RWPE1 (cell line): ENCODE data around the gene TUBB6.

Experiments used
- CTCF ChIA-PET: fragments of 350-600 bp; sonication (Branson Sonifier 250); formaldehyde crosslinking; extraction: SDS; loops from one replicate; lab custom pipeline; 2021; lab: Yijun Ruan, JAX
- POLR2A ChIA-PET: fragments of 400-600 bp; formaldehyde crosslinking; extraction: SDS; loops from one replicate; lab custom pipeline; 2020; ENCODE audit warnings: antibody characterized with exemption; ENCODE audit not compliant: low non-redundant PET; lab: Yijun Ruan, JAX
- DNase-seq: peaks from one replicate; pipeline ENCODE4 v3.0.0; 2012; ENCODE audit warnings: low spot score
- H3K27ac ChIP-seq: fragments of 450-650 bp; 2 replicates; pipeline ENCODE4 v1.5.1; 2017
- TF ChIP-seq, protein P1 (sequence below): fragments of 450-650 bp; conservative IDR thresholded peaks from 2 replicates; pipeline ENCODE4 v1.5.1; 2017; ENCODE audit warnings: low read depth, mild to moderate bottlenecking

TUBB6 gene

DNA sequence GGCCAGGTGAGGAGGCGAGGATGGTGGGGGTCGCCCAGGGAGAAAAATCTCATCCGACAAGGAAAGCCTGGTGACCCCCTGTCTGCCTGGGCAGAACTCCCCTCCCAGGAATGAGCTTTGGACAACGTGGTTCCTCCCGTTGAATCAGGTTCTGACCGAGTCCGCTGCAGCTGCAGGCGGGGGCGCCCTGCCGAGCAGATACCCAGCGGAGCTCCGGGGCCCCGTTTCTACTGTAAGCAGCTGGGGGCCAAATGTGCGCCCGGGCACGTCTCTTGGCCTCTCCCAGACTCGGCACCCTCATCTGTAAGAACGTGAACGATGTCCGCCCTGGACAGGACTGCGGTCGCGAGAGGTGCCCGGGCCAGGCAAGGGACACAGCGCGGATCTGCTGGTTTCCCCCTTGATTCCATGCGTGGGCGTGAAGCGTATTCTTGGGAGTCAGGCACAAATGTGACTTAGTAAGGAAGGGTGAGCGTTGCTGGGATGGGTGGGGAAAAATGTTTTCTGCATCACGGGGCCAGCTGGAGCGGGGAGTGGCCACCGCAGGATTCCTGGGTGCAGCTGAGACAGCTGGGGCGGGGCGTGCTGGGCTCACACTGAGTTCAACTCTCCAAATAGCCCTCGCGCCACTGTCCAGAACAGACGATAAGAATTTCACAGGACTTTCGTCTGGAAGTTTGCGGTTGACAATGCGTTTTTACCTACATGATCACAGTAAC, 20.2 kb upstream of the TUBB6 start:
- POLR2A ChIA-PET, result interaction anchor here (1.0 kb wide), 1 partner anchor 21 kb away, joined by 4 read pairs; no protein-coding TSS in a partner anchor
- TF ChIP-seq, protein P1, sequence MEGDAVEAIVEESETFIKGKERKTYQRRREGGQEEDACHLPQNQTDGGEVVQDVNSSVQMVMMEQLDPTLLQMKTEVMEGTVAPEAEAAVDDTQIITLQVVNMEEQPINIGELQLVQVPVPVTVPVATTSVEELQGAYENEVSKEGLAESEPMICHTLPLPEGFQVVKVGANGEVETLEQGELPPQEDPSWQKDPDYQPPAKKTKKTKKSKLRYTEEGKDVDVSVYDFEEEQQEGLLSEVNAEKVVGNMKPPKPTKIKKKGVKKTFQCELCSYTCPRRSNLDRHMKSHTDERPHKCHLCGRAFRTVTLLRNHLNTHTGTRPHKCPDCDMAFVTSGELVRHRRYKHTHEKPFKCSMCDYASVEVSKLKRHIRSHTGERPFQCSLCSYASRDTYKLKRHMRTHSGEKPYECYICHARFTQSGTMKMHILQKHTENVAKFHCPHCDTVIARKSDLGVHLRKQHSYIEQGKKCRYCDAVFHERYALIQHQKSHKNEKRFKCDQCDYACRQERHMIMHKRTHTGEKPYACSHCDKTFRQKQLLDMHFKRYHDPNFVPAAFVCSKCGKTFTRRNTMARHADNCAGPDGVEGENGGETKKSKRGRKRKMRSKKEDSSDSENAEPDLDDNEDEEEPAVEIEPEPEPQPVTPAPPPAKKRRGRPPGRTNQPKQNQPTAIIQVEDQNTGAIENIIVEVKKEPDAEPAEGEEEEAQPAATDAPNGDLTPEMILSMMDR, result no peak
- CTCF ChIA-PET, result interaction anchor here (1.0 to 3.3 kb wide), 4 partner anchors 8 to 21 kb away, joined by 3 to 26 read pairs (median 4); no protein-coding TSS in a partner anchor

DNA sequence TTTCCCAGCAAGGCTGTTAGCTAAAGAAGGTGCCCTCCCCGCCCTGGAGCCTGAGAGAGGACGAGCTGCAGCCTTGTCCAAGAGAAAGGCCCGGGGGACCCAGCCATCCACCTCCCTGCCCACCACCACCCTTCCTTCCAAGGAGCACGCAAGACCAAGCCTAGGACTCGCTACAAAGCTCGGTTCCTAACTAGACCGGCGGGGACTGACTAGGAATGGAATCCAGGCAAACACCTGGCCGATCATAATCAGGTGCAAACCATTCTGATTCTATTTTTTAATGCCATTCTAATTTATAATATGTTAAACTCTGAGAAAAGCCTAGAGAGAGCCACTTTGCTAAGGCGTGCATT, 19.7 kb upstream of the TUBB6 start:
- ChIA-PET POLR2A (no interaction called here), CTCF (interaction anchor here (1.0 to 3.3 kb wide), 4 partner anchors 8 to 20 kb away, joined by 3 to 26 read pairs (median 4); no protein-coding TSS in a partner anchor)
- peak overlapping the region; percentile 91 for H3K27ac ChIP-seq
- no peak for DNase-seq
- TF ChIP-seq, protein P1, result no peak

More for the DNA sequence above, 20.2 kb upstream of the TUBB6 start:
- H3K27ac ChIP-seq, result peak overlapping the region; percentile 91
- peak; percentile 86 for DNase-seq

DNA sequence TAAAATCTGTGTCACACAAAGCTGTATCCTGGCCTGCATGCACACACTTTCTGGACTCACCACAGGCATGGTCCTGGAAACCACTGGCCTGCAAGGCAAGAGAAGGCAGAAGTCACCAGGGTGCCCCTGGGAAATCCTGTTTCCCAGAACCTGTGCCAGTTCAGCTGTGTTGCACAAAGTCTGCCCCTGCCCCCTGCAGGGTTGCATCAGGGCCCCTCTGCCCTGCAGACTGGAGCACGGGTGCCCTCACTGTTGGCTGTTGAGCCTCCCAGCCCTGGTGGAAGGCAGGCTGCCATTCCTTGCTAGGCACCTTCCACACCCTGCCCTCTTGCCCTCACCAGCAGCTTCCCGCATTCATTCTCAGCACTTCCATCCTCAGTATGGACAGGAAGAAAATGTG, 18.0 kb upstream of the TUBB6 start:
- DNase-seq, result no peak
- peak overlapping the region; percentile 17; the same call in 1 of the 2 replicates for H3K27ac ChIP-seq
- CTCF ChIA-PET, result no interaction called here
- TF ChIP-seq, protein P1, result no peak
- POLR2A ChIA-PET, result no interaction called here

DNA sequence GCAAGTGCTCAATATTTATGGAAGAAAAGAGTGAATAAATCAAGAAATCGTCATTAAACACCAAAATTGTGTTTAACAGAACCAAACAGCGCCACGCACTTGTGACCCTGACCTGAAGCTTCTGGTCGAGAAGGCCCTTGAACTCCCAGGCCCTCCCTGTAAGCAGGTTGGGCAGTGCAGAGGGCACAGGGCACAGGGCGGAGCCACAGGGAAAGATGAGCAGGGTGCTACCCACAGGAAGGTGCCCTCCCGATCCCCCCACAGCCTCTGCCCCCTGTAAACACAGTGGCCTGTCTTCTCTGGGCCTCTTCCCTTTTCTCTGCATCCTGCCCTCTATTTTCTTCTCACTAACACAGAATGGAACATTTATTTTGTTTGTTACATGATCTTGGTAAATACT, 16.9 kb upstream of the TUBB6 start:
- no peak for DNase-seq
- no peak overlapping the region for H3K27ac ChIP-seq
- ChIA-PET POLR2A (no interaction called here), CTCF (no interaction called here)
- TF ChIP-seq, protein P1, result no peak

DNA sequence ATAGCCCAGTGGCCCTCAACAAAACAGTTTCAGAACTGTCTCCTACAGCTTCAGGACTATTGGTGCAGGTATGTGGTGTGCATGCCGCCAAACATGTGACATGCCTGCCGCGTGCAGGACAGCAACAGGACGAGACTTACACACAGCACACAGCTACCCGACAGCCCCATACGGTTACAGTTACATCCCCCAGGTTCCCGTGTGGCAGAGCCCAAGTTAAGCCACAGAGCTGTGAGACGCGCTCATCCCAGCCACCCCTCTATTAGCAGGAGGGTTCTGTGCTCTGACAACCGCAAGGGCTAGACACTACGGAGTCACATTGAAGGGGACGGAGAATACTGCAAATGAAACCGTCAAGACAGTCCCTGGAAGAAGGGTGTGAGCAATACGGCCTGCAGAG, 16.4 kb upstream of the TUBB6 start:
- no peak for DNase-seq
- H3K27ac ChIP-seq, result no peak overlapping the region
- TF ChIP-seq, protein P1, result no peak
- POLR2A ChIA-PET, result no interaction called here
- CTCF ChIA-PET, result no interaction called here

- DNase-seq, result no peak
- TF ChIP-seq, protein P1, result no peak
- ChIA-PET CTCF (no interaction called here), POLR2A (no interaction called here)
- H3K27ac ChIP-seq, result no peak overlapping the region
Measured at GRCh38 chr18:12293831-12294230, 14.2 kb upstream of the TUBB6 start.
